MCF 10A (cell line): ENCODE measurements around the gene ACMSD. TPM values are rescaled to one million over a fixed set of nuclear protein-coding genes. Genes with fewer than 3 reads are reported as not detected.

Source experiments
- BruUV-seq: library from RNA; stranded (reverse); fragments of 400-500 nt; replicated peaks from 2 replicates; lab custom pipeline; 2021; lab: Mats Ljungman, UMichigan
- CTCF ChIA-PET: fragments of 300-600 bp; sonication (Branson Sonifier 250); formaldehyde crosslinking; extraction: SDS; loops from one replicate; lab custom pipeline; 2021; ENCODE audit warnings: antibody characterized with exemption, inconsistent platforms; lab: Yijun Ruan, JAX
- POLR2A ChIA-PET: fragments of 300-600, 350-650 bp; sonication (Branson Sonifier 250); formaldehyde crosslinking; extraction: SDS; loops from one replicate; lab custom pipeline; 2020; ENCODE audit warnings: antibody characterized with exemption, inconsistent platforms; lab: Yijun Ruan, JAX
- DNase-seq: peaks from one replicate; pipeline ENCODE4 v3.0.0-alpha.2; 2018; ENCODE audit not compliant: unreplicated experiment
- H3K27ac Mint-ChIP-seq: one replicate; pipeline ENCODE4 v1.8.0; 2022; ENCODE audit warnings: mild to moderate bottlenecking, low read depth, mixed read lengths; ENCODE audit not compliant: unreplicated experiment
- H3K27me3 Mint-ChIP-seq: one replicate; pipeline ENCODE4 v1.8.0; 2022; ENCODE audit warnings: mixed read lengths; ENCODE audit not compliant: insufficient read depth, unreplicated experiment
- H3K36me3 Mint-ChIP-seq: one replicate; pipeline ENCODE4 v1.8.0; 2022; ENCODE audit warnings: mild to moderate bottlenecking, moderate library complexity, mixed read lengths; ENCODE audit not compliant: insufficient read depth, unreplicated experiment
- H3K4me1 Mint-ChIP-seq: one replicate; pipeline ENCODE4 v1.8.0; 2022; ENCODE audit warnings: mixed read lengths; ENCODE audit not compliant: insufficient read depth, unreplicated experiment
- H3K4me3 Mint-ChIP-seq: one replicate; pipeline ENCODE4 v1.8.0; 2022; ENCODE audit warnings: mild to moderate bottlenecking, moderate library complexity, mixed read lengths; ENCODE audit not compliant: unreplicated experiment
- H3K9me3 Mint-ChIP-seq: one replicate; pipeline ENCODE4 v1.8.0; 2022; ENCODE audit warnings: mixed read lengths; ENCODE audit not compliant: unreplicated experiment
- intact Hi-C: fragments of 100-400 bp; cut with micrococcal nuclease; formaldehyde crosslinking; loops from 2 replicates; pipeline ENCODE4 v1.14.1; 2022
- total RNA-seq: library from RNA; stranded (reverse); gene quantifications from 2 replicates; pipeline ENCODE4 v1.2.3, GENCODE V29; 2022
- TF ChIP-seq, protein P1 (sequence below): fragments of 200-600 bp; IDR thresholded peaks from one replicate; pipeline ENCODE4 v1.8.0; 2022; ENCODE audit warnings: antibody characterized with exemption, mild to moderate bottlenecking; ENCODE audit not compliant: unreplicated experiment

ACMSD gene
- total RNA-seq, 1 experiment from 2014 or later = not detected

GRCh38 chr2:134873152-134873551 is 34.7 kb downstream of the ACMSD start:
- Mint-ChIP-seq H3K4me1 (no peaks in the 10 kb centered on the region), H3K9me3 (peaks cover 8% of the 10 kb centered on the region), H3K27ac (no peak overlapping the region), H3K4me3 (no peak overlapping the region), H3K36me3 (peaks cover 4% of the 10 kb centered on the region), H3K27me3 (no peaks in the 10 kb centered on the region)
- BruUV-seq = no TSS peak
- TF ChIP-seq, protein P1, sequence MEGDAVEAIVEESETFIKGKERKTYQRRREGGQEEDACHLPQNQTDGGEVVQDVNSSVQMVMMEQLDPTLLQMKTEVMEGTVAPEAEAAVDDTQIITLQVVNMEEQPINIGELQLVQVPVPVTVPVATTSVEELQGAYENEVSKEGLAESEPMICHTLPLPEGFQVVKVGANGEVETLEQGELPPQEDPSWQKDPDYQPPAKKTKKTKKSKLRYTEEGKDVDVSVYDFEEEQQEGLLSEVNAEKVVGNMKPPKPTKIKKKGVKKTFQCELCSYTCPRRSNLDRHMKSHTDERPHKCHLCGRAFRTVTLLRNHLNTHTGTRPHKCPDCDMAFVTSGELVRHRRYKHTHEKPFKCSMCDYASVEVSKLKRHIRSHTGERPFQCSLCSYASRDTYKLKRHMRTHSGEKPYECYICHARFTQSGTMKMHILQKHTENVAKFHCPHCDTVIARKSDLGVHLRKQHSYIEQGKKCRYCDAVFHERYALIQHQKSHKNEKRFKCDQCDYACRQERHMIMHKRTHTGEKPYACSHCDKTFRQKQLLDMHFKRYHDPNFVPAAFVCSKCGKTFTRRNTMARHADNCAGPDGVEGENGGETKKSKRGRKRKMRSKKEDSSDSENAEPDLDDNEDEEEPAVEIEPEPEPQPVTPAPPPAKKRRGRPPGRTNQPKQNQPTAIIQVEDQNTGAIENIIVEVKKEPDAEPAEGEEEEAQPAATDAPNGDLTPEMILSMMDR = no peak
- DNase-seq = no peak
- CTCF ChIA-PET = no interaction called here
- POLR2A ChIA-PET = no interaction called here
- intact Hi-C loops = no loop called here

DNA sequence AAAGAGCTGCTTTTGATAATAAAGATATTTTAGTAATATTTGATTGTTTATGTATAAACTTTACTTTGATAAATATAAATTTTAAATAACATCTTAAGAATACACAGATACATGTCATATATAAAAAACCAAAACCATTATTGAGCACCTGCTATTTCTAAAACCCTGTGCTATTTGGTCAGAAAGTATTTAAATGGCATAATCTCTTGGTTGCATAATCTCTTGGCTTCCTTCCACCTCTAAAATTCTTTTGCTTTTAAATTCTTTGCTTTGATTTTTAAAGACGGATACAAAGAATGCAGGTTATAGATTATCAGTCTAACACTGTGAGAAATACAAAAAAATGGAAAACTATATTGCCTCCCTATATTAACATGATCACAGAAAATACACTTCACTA is 36.9 kb downstream of the ACMSD start:
- TF ChIP-seq, protein P1 = no peak
- H3K4me3 Mint-ChIP-seq = no peak overlapping the region
- ChIA-PET POLR2A (interaction anchor here (2.3 kb wide), 1 partner anchor 42 kb away, joined by 6 read pairs; no protein-coding TSS in a partner anchor), CTCF (interaction anchor here (0.7 to 2.7 kb wide), 2 partner anchors 174 to 424 kb away, joined by 3 to 8 read pairs; no protein-coding TSS in a partner anchor)
- DNase-seq = peak; percentile 9
- H3K27me3 Mint-ChIP-seq = no peaks in the 10 kb centered on the region
- no TSS peak for BruUV-seq
- intact Hi-C loops = no loop called here
- H3K36me3 Mint-ChIP-seq = peaks cover 4% of the 10 kb centered on the region
- H3K27ac Mint-ChIP-seq = no peak overlapping the region
- H3K4me1 Mint-ChIP-seq = no peaks in the 10 kb centered on the region
- peaks cover 8% of the 10 kb centered on the region for H3K9me3 Mint-ChIP-seq

DNA sequence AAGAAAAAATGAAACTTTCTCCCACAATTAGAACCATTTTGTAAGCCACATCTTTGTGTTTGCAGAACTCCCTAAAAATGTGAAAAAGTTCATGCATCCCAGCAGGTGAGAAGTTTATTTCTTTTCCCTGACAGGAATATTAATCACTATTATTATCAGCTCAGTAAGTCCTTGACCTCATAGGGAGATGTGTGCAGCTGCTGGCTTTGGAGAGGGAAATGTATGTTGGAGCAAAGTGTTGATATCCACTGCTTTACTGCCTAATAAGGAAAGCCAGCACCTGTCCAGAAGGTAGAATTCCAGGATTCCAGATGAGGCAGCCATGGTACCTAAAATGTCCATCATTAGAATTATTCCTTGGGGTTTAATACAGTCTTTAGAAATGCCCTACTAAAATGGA is 44.4 kb downstream of the ACMSD start:
- H3K9me3 Mint-ChIP-seq = no peaks in the 10 kb centered on the region
- H3K4me1 Mint-ChIP-seq = no peaks in the 10 kb centered on the region
- ChIA-PET POLR2A (no interaction called here), CTCF (no interaction called here)
- no peaks in the 10 kb centered on the region for H3K36me3 Mint-ChIP-seq
- intact Hi-C loops = no loop called here
- no peak for DNase-seq
- no peak overlapping the region for H3K4me3 Mint-ChIP-seq
- no peaks in the 10 kb centered on the region for H3K27me3 Mint-ChIP-seq
- no peak overlapping the region for H3K27ac Mint-ChIP-seq
- no TSS peak for BruUV-seq
- TF ChIP-seq, protein P1 = no peak

GRCh38 chr2:134883552-134884293 is 45.3 kb downstream of the ACMSD start:
- Mint-ChIP-seq H3K27me3 (no peaks in the 10 kb centered on the region), H3K36me3 (no peaks in the 10 kb centered on the region), H3K9me3 (no peaks in the 10 kb centered on the region), H3K4me1 (no peaks in the 10 kb centered on the region), H3K4me3 (no peak overlapping the region), H3K27ac (no peak overlapping the region)
- intact Hi-C loops = no loop called here
- no peak for DNase-seq
- POLR2A ChIA-PET = no interaction called here
- CTCF ChIA-PET = interaction anchor here (1.3 to 1.6 kb wide), 2 partner anchors 423 to 433 kb away, joined by 5 to 6 read pairs; no protein-coding TSS in a partner anchor
- TF ChIP-seq, protein P1 = no peak
- no TSS peak for BruUV-seq
